T-cell (primary cell): ENCODE results near the gene NIBAN1. TPM values are rescaled to one million over a fixed set of nuclear protein-coding genes. Genes with fewer than 3 reads are reported as not detected.

ENCODE experiments used
- ATAC-seq, 4 experiments: fragments of 200-7000 bp in 3 of 4; fragments of 150-1000 bp in 1 of 4; cut with Tn5 transposase; replicated peaks in 1 of 4; 1 replicate in 3 of 4; 2 replicates in 1 of 4; pipeline ENCODE4 v1.10.0; 2021; ENCODE audit warnings: moderate library complexity in 3 of 4, mild to moderate bottlenecking in 2 of 4, moderate number of reproducible peaks in 1 of 4
- CTCF ChIA-PET, 2 donors: fragments of 300-600 bp; sonication (Branson Sonifier 250); formaldehyde crosslinking; loops; one replicate each; lab custom pipeline; 2022; ENCODE audit warnings: antibody characterized with exemption in 2 of 2; lab: Charles Lee
- POLR2A ChIA-PET, 2 donors: fragments of 300-600 bp; sonication (Branson Sonifier 250); formaldehyde crosslinking; loops; one replicate each; lab custom pipeline; 2022; ENCODE audit warnings: antibody characterized with exemption in 2 of 2; lab: Charles Lee
- DNase-seq, 35 experiments: peaks; one replicate each; pipeline versions ENCODE4 v3.0.0 to v3.0.0-alpha.2; 2013 to 2023
- H3K27ac ChIP-seq: one replicate; pipeline ENCODE4 v1.5.1; 2013; ENCODE audit warnings: low read length
- H3K27me3 ChIP-seq, 2 experiments: replicated peaks in 1 of 2; 1 replicate in 1 of 2; 2 replicates in 1 of 2; pipeline versions ENCODE4 v1.6.1 to v1.7.0; 2013; ENCODE audit warnings: low read length in 1 of 2, mixed read lengths in 1 of 2; ENCODE audit not compliant: control insufficient read depth in 2 of 2, insufficient read depth in 2 of 2; ENCODE audit errors: extremely low read depth in 1 of 2
- H3K36me3 ChIP-seq, 2 donors: 1 replicate in 1 of 2; 2 replicates in 1 of 2; pipeline versions ENCODE4 v1.6.1 to v1.7.0; 2013; ENCODE audit warnings: low read length in 1 of 2; ENCODE audit not compliant: control insufficient read depth in 2 of 2, insufficient read depth in 1 of 2; ENCODE audit errors: extremely low read depth in 1 of 2
- H3K4me1 ChIP-seq, 2 experiments: 1 replicate in 1 of 2; 2 replicates in 1 of 2; pipeline versions ENCODE4 v1.6.1 to v1.7.0; 2013; ENCODE audit warnings: low read length in 2 of 2, mixed read lengths in 1 of 2; ENCODE audit not compliant: insufficient read depth in 2 of 2, control insufficient read depth in 1 of 2; ENCODE audit errors: extremely low read depth in 1 of 2
- H3K4me3 ChIP-seq, 2 donors: 1 replicate in 1 of 2; 2 replicates in 1 of 2; pipeline versions ENCODE4 v1.5.1 to v1.7.0; 2013; ENCODE audit warnings: mild to moderate bottlenecking in 2 of 2, low read length in 1 of 2, moderate library complexity in 1 of 2; ENCODE audit not compliant: control insufficient read depth in 1 of 2; ENCODE audit errors: extremely low read depth in 1 of 2
- H3K9me3 ChIP-seq: 2 replicates; pipeline ENCODE4 v1.7.0; 2013
- H3K27ac Mint-ChIP-seq, 2 donors: one replicate each; pipeline ENCODE4 v1.8.0; 2020 to 2021; ENCODE audit warnings: mild to moderate bottlenecking in 2 of 2, mixed read lengths in 2 of 2
- H3K27me3 Mint-ChIP-seq, 2 donors: one replicate each; pipeline ENCODE4 v1.8.0; 2021 to 2022; ENCODE audit warnings: mixed read lengths in 2 of 2
- H3K36me3 Mint-ChIP-seq: one replicate; pipeline ENCODE4 v1.8.0; 2021; ENCODE audit warnings: mixed read lengths
- H3K4me1 Mint-ChIP-seq, 3 donors: one replicate each; pipeline ENCODE4 v1.8.0; 2020 to 2022; ENCODE audit warnings: mixed read lengths in 3 of 3, mild to moderate bottlenecking in 1 of 3
- H3K4me3 Mint-ChIP-seq, 3 donors: one replicate each; pipeline ENCODE4 v1.8.0; 2020 to 2022; ENCODE audit warnings: mild to moderate bottlenecking in 3 of 3, mixed read lengths in 3 of 3, moderate library complexity in 3 of 3
- H3K9me3 Mint-ChIP-seq, 3 donors: one replicate each; pipeline ENCODE4 v1.8.0; 2020 to 2022; ENCODE audit warnings: mixed read lengths in 3 of 3
- WGBS: methylation state at CpG from one replicate; pipeline ENCODE4 v1.1.5; 2013; ENCODE audit warnings: missing lambda C conversion rate; ENCODE audit not compliant: insufficient coverage; 5-methylcytosine and 5-hydroxymethylcytosine counted together
- total RNA-seq, 35 experiments: library from RNA in 6 of 35; stranded (reverse) in 6 of 35; fragments of 120-200 nt in 1 of 35; gene quantifications; one replicate each; pipeline versions ENCODE4 v1.2.1 to v1.2.4 and lab custom pipeline; 2013 to 2026

The NIBAN1 gene
- total RNA-seq, 5 donors from 2014 or later (not counting 1 experiment from before 2014, with no cell fraction given) = 19.9 to 53.6 (median 46.0) TPM

- Histone ChIP-seq H3K4me3 (no peak overlapping the region), H3K27me3 (no peaks in the 10 kb centered on the region), H3K4me1 (no peaks in the 10 kb centered on the region), H3K9me3 (no peaks in the 10 kb centered on the region), H3K36me3 (no peaks in the 10 kb centered on the region), H3K27ac (no peak overlapping the region)
- no CpG with 5 or more reads among the region's 2 CpGs for WGBS
- H3K4me3 Mint-ChIP-seq = no peak overlapping the region
- DNase-seq = no peak
- no peaks in the 10 kb centered on the region for H3K27me3 Mint-ChIP-seq
- peaks cover 0 to 27% (median 11%) of the 10 kb centered on the region in 3 donors for H3K4me1 Mint-ChIP-seq
- peaks cover 17% of the 10 kb centered on the region for H3K36me3 Mint-ChIP-seq
- no peaks in the 10 kb centered on the region for H3K9me3 Mint-ChIP-seq
- ChIA-PET POLR2A (no interaction called here), CTCF (no interaction called here)
- H3K27ac Mint-ChIP-seq = no peak overlapping the region
- no peak for ATAC-seq
Observed at GRCh38 chr1:184940226-184940625, 34.1 kb downstream of the NIBAN1 start.

- WGBS = 97% methylated on average over 3 of the region's 4 CpGs
- Mint-ChIP-seq H3K27ac (no peak overlapping the region), H3K27me3 (no peaks in the 10 kb centered on the region), H3K9me3 (peaks cover 0 to 6% (median 1%) of the 10 kb centered on the region in 3 donors), H3K4me3 (no peak overlapping the region), H3K36me3 (peaks cover 14% of the 10 kb centered on the region), H3K4me1 (peaks cover 0 to 18% (median 13%) of the 10 kb centered on the region in 3 donors)
- CTCF ChIA-PET = interaction anchor here in 1 of 2 donors (0.6 to 0.7 kb wide), 2 partner anchors 503 to 1315 kb away, joined by 3 to 7 read pairs; no protein-coding TSS in a partner anchor
- H3K36me3 ChIP-seq = peaks cover 0 to 4% of the 10 kb centered on the region in 2 donors
- H3K27ac ChIP-seq = no peak overlapping the region
- POLR2A ChIA-PET = interaction anchor here in 1 of 2 donors (0.7 kb wide), 1 partner anchor 24 kb away, joined by 3 read pairs; no protein-coding TSS in a partner anchor
- no peaks in the 10 kb centered on the region for H3K9me3 ChIP-seq
- no peaks in the 10 kb centered on the region for H3K4me1 ChIP-seq
- DNase-seq (no peak), ATAC-seq (no peak)
- no peaks in the 10 kb centered on the region for H3K27me3 ChIP-seq
- no peak overlapping the region for H3K4me3 ChIP-seq
Observed at GRCh38 chr1:184937729-184938128, 36.6 kb downstream of the NIBAN1 start.

GRCh38 chr1:184935920-184936798, 38.1 kb downstream of the NIBAN1 start:
- POLR2A ChIA-PET = interaction anchor here (0.5 to 0.7 kb wide), 3 partner anchors 22 to 430 kb away, joined by 3 to 12 read pairs (median 4); no protein-coding TSS in a partner anchor
- Mint-ChIP-seq H3K9me3 (peaks cover 0 to 6% (median 1%) of the 10 kb centered on the region in 3 donors), H3K36me3 (peaks cover 14% of the 10 kb centered on the region), H3K27ac (no peak overlapping the region), H3K4me3 (no peak overlapping the region), H3K4me1 (peaks cover 0 to 25% (median 16%) of the 10 kb centered on the region in 3 donors), H3K27me3 (no peaks in the 10 kb centered on the region)
- no peaks in the 10 kb centered on the region for H3K27me3 ChIP-seq
- 92% methylated on average over 1 of the region's 8 CpGs for WGBS
- H3K9me3 ChIP-seq = no peaks in the 10 kb centered on the region
- H3K4me1 ChIP-seq = peaks cover 0 to under 1% of the 10 kb centered on the region in 2 experiments
- ATAC-seq = no peak
- no peak overlapping the region for H3K27ac ChIP-seq
- CTCF ChIA-PET = interaction anchor here (0.6 kb wide), 2 partner anchors 58 to 944 kb away, joined by 3 to 5 read pairs; no protein-coding TSS in a partner anchor
- no peak for DNase-seq
- H3K4me3 ChIP-seq = no peak overlapping the region
- peaks cover 0 to 4% of the 10 kb centered on the region in 2 donors for H3K36me3 ChIP-seq

- Mint-ChIP-seq H3K4me1 (peaks cover 0 to 32% (median 18%) of the 10 kb centered on the region in 3 donors), H3K36me3 (peaks cover 16% of the 10 kb centered on the region), H3K4me3 (no peak overlapping the region), H3K9me3 (peaks cover 0 to 6% (median 1%) of the 10 kb centered on the region in 3 donors), H3K27ac (no peak overlapping the region), H3K27me3 (no peaks in the 10 kb centered on the region)
- WGBS = 80% methylated on average over 1 of the region's 2 CpGs
- ATAC-seq (no peak), DNase-seq (no peak)
- CTCF ChIA-PET = no interaction called here
- Histone ChIP-seq H3K4me3 (no peak overlapping the region), H3K9me3 (no peaks in the 10 kb centered on the region), H3K4me1 (peaks cover 0 to 2% of the 10 kb centered on the region in 2 experiments), H3K27ac (no peak overlapping the region), H3K36me3 (peaks cover 0 to 4% of the 10 kb centered on the region in 2 donors), H3K27me3 (no peaks in the 10 kb centered on the region)
- POLR2A ChIA-PET = no interaction called here
Observed at GRCh38 chr1:184933944-184934343, 40.4 kb downstream of the NIBAN1 start.

GRCh38 chr1:184932319-184932718, 42.0 kb downstream of the NIBAN1 start:
- POLR2A ChIA-PET = no interaction called here
- DNase-seq = no peak
- no peak for ATAC-seq
- Histone ChIP-seq H3K4me3 (no peak overlapping the region), H3K27ac (no peak overlapping the region), H3K4me1 (peaks cover 0 to 2% of the 10 kb centered on the region in 2 experiments), H3K9me3 (no peaks in the 10 kb centered on the region), H3K27me3 (no peaks in the 10 kb centered on the region), H3K36me3 (peaks cover 0 to 4% of the 10 kb centered on the region in 2 donors)
- Mint-ChIP-seq H3K36me3 (peaks cover 17% of the 10 kb centered on the region), H3K4me1 (peaks cover 0 to 29% (median 16%) of the 10 kb centered on the region in 3 donors), H3K27me3 (no peaks in the 10 kb centered on the region), H3K27ac (no peak overlapping the region), H3K9me3 (peaks cover 0 to 6% (median 1%) of the 10 kb centered on the region in 3 donors), H3K4me3 (no peak overlapping the region)
- CTCF ChIA-PET = interaction anchor here (0.5 to 0.6 kb wide), 2 partner anchors 42 to 1769 kb away, joined by 3 to 4 read pairs; partner anchors contain the start of gene NIBAN1 (in 1 of the 2)
- 90% methylated on average over 3 of the region's 7 CpGs for WGBS

GRCh38 chr1:184931566-184931965, 42.7 kb downstream of the NIBAN1 start:
- POLR2A ChIA-PET = no interaction called here

More at GRCh38 chr1:184931566-184931965, 42.7 kb downstream of the NIBAN1 start:
- Histone ChIP-seq H3K27ac (no peak overlapping the region), H3K4me1 (peaks cover 0 to 2% of the 10 kb centered on the region in 2 experiments), H3K9me3 (no peaks in the 10 kb centered on the region), H3K36me3 (peaks cover 0 to 4% of the 10 kb centered on the region in 2 donors), H3K4me3 (no peak overlapping the region), H3K27me3 (no peaks in the 10 kb centered on the region)
- H3K27ac Mint-ChIP-seq = no peak overlapping the region
- H3K9me3 Mint-ChIP-seq = peaks cover 1 to 13% (median 6%) of the 10 kb centered on the region in 3 donors
- H3K4me1 Mint-ChIP-seq = peaks cover 0 to 26% (median 15%) of the 10 kb centered on the region in 3 donors
- CTCF ChIA-PET = no interaction called here
- no peak overlapping the region for H3K4me3 Mint-ChIP-seq
- DNase-seq (no peak), ATAC-seq (no peak)
- 100% methylated on average over 1 of the region's 1 CpG for WGBS
- H3K36me3 Mint-ChIP-seq = peaks cover 24% of the 10 kb centered on the region
- no peaks in the 10 kb centered on the region for H3K27me3 Mint-ChIP-seq
